Measurements from ENCODE around the gene SLC22A12. TPM values are rescaled to one million over a fixed set of nuclear protein-coding genes. Genes with fewer than 3 reads are reported as not detected.

SLC22A12 gene
- total RNA-seq, 1 donor from 2014 or later, result not detected

GRCh38 chr11:64600281-64600992 is 9.4 kb downstream of the SLC22A12 start:
- intact Hi-C loops (cut with DNase I), result no loop called here
- ATAC-seq, result no peak

GRCh38 chr11:64601605-64602465 is 10.8 kb downstream of the SLC22A12 start:
- ATAC-seq, result no peak

More at GRCh38 chr11:64600281-64600992, 9.4 kb downstream of the SLC22A12 start:
- no peak for DNase-seq (ENCODE audit: missing footprints)

GRCh38 chr11:64602466-64603070 is 11.5 kb downstream of the SLC22A12 start:
- ATAC-seq (no peak), DNase-seq (ENCODE audit: missing footprints) (peak; percentile 42)
- intact Hi-C loops (cut with DNase I), result no loop called here

More at GRCh38 chr11:64601605-64602465, 10.8 kb downstream of the SLC22A12 start:
- intact Hi-C loops (cut with DNase I), result no loop called here
- DNase-seq (ENCODE audit: missing footprints), result peak; percentile 9

- DNase-seq (ENCODE audit: missing footprints) (peak; percentile 33), ATAC-seq (no peak)
- intact Hi-C loops (cut with DNase I), result no loop called here
These were observed 12.5 kb downstream of the SLC22A12 start for GRCh38 chr11:64603411-64604110.

- DNase-seq (ENCODE audit: missing footprints), result peak; percentile 30
- no peak for ATAC-seq
- intact Hi-C loops (cut with DNase I), result no loop called here
These were observed 13.6 kb downstream of the SLC22A12 start for GRCh38 chr11:64604458-64605243.

GRCh38 chr11:64605244-64605560 is 14.2 kb downstream of the SLC22A12 start:
- intact Hi-C loops (cut with DNase I), result no loop called here
- ATAC-seq (no peak), DNase-seq (ENCODE audit: missing footprints) (peak; percentile 43)

GRCh38 chr11:64605656-64606585 is 14.9 kb downstream of the SLC22A12 start:
- intact Hi-C loops (cut with DNase I), result no loop called here

GRCh38 chr11:64606796-64607380 is 15.9 kb downstream of the SLC22A12 start:
- intact Hi-C loops (cut with DNase I), result no loop called here
- no peak for ATAC-seq
- peak; percentile 9 for DNase-seq (ENCODE audit: missing footprints)

More at GRCh38 chr11:64605656-64606585, 14.9 kb downstream of the SLC22A12 start:
- ATAC-seq (no peak), DNase-seq (ENCODE audit: missing footprints) (peak; percentile 11)

GRCh38 chr11:64607381-64607985 is 16.5 kb downstream of the SLC22A12 start:
- intact Hi-C loops (cut with DNase I), result no loop called here
- DNase-seq (ENCODE audit: missing footprints) (peak; percentile 58), ATAC-seq (peak; percentile 27)

- ATAC-seq (peak; percentile 79), DNase-seq (ENCODE audit: missing footprints) (peak; percentile 66)
- intact Hi-C loops (cut with DNase I), result no loop called here
These were observed 17.0 kb downstream of the SLC22A12 start for GRCh38 chr11:64608046-64608445.

- ATAC-seq (no peak), DNase-seq (ENCODE audit: missing footprints) (peak; percentile 4)
- intact Hi-C loops (cut with DNase I), result no loop called here
These were observed 17.6 kb downstream of the SLC22A12 start for GRCh38 chr11:64608636-64609035.

- no peak for ATAC-seq
- peak; percentile 26 for DNase-seq (ENCODE audit: missing footprints)
- intact Hi-C loops (cut with DNase I), result no loop called here
These were observed 18.5 kb downstream of the SLC22A12 start for GRCh38 chr11:64609436-64610047.

- intact Hi-C loops (cut with DNase I), result no loop called here
- DNase-seq (ENCODE audit: missing footprints) (peak; percentile 23), ATAC-seq (no peak)
These were observed 19.6 kb downstream of the SLC22A12 start for GRCh38 chr11:64610596-64610995.

GRCh38 chr11:64611176-64611575 is 20.2 kb downstream of the SLC22A12 start:
- ATAC-seq, result no peak
- intact Hi-C loops (cut with DNase I), result no loop called here
- peak; percentile 9 for DNase-seq (ENCODE audit: missing footprints)

GRCh38 chr11:64611869-64612646 is 21.0 kb downstream of the SLC22A12 start:
- DNase-seq (ENCODE audit: missing footprints) (peak; percentile 48), ATAC-seq (no peak)
- intact Hi-C loops (cut with DNase I), result no loop called here

All from Right ventricle myocardium inferior (tissue), 1 donor.